Nephron (organoid): ENCODE measurements around the gene ACSF3.

Experiments used
- H3K27ac Mint-ChIP-seq, 3 experiments: 2 replicates each; pipeline ENCODE4 v1.8.0; 2020; ENCODE audit warnings: mixed read lengths in 3 of 3, mild to moderate bottlenecking in 2 of 3, moderate library complexity in 1 of 3
- H3K27me3 Mint-ChIP-seq: 2 replicates; pipeline ENCODE4 v1.8.0; 2021; ENCODE audit warnings: low read depth, mild to moderate bottlenecking, moderate library complexity, mixed read lengths
- H3K36me3 Mint-ChIP-seq: 2 replicates; pipeline ENCODE4 v1.8.0; 2020; ENCODE audit warnings: low read depth, mixed read lengths
- H3K4me1 Mint-ChIP-seq: 2 replicates; pipeline ENCODE4 v1.8.0; 2020; ENCODE audit warnings: mixed read lengths
- H3K4me3 Mint-ChIP-seq, 3 experiments: 2 replicates each; pipeline ENCODE4 v1.8.0; 2020; ENCODE audit warnings: mild to moderate bottlenecking in 3 of 3, mixed read lengths in 3 of 3, moderate library complexity in 2 of 3
- H3K9me3 Mint-ChIP-seq: 2 replicates; pipeline ENCODE4 v1.8.0; 2020; ENCODE audit warnings: mixed read lengths
- CTCF ChIP-seq, 3 experiments: fragments of 200-600 bp; sonication (generic); IDR thresholded peaks; one replicate each; pipeline ENCODE4 v1.5.0; 2021; ENCODE audit warnings: antibody characterized with exemption in 3 of 3; ENCODE audit not compliant: unreplicated experiment in 3 of 3

The ACSF3 gene

DNA sequence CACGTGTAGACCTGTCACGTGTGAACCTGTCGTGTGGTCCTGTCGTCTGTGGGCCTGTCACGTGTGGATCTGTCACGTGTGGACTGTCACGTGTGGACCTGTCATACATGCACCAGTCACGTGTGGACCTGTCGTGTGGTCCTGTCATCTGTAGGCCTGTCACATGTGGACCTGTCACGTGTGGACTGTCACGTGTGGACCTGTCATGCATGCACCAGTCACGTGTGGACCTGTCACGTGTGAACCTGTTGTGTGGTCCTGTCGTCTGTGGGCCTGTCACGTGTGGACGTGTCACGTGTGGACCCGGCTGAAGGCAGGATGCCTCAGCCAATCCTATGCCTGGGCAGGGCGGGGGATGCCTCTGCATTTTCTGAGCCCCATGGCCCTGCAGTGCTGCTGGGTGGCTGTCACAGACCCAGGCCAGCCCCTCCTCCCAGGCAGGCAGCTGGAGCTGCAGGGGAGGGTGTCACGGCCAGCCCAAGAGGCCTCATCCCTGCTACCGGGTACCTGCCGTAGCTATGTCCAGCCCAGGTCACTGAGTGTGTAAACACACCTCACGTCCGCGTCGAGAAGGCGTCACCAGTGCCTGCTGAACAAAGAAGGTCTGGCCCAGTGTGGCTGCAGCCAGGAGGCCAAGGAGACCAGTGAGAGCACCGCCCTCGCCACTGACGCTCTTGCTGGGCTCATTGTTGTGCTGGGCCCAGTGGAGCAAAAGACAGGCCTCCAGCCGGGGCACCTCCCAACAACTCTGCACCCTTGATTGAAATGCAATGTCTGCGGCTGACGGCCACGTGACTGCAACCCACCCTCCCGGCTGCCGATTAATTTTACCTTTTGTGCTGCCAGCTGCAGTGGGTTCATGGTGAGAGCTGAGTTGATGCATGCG lies 18.6 kb upstream of the ACSF3 start:
- peaks cover 4% of the 10 kb centered on the region for H3K27me3 Mint-ChIP-seq
- TF ChIP-seq CTCF (IDR thresholded peaks at IDR 0.05; ENCODE audit: unreplicated experiment in 3 of 3), result no peak
- peaks cover 12% of the 10 kb centered on the region for H3K4me1 Mint-ChIP-seq

DNA sequence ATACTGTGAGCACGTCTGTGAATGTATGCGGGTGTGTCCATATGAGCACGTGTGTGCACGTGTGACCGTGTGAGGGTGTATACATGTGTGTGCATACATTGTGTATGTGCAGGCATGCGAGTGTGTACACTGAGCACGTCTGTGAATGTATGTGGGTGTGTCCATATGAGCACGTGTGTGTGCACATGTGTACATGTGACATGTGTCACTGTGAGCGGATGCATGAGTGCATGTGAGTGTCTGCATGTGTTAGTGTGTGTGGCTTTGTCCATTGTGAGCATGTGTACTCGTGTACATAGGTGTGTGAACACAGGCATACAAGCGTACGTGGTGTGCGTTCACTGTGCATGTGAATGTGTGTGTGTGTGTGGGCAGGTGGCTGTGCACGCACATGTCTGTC lies 17.5 kb upstream of the ACSF3 start:
- Mint-ChIP-seq H3K9me3 (no peaks in the 10 kb centered on the region), H3K27me3 (peaks cover 4% of the 10 kb centered on the region), H3K4me3 (no peak overlapping the region)

More for the DNA sequence above, 18.6 kb upstream of the ACSF3 start:
- H3K27ac Mint-ChIP-seq, result no peak overlapping the region
- H3K9me3 Mint-ChIP-seq, result no peaks in the 10 kb centered on the region
- no peaks in the 10 kb centered on the region for H3K36me3 Mint-ChIP-seq
- no peak overlapping the region for H3K4me3 Mint-ChIP-seq

GRCh38 chr16:89077076-89077475 lies 16.6 kb upstream of the ACSF3 start:
- no peak for TF ChIP-seq CTCF (IDR thresholded peaks at IDR 0.05; ENCODE audit: unreplicated experiment in 3 of 3)
- Mint-ChIP-seq H3K36me3 (no peaks in the 10 kb centered on the region), H3K4me3 (no peak overlapping the region), H3K27ac (no peak overlapping the region), H3K27me3 (no peaks in the 10 kb centered on the region), H3K4me1 (peaks cover 18% of the 10 kb centered on the region), H3K9me3 (no peaks in the 10 kb centered on the region)

More for the DNA sequence above, 17.5 kb upstream of the ACSF3 start:
- Mint-ChIP-seq H3K27ac (peak overlapping the region in 1 of 3 experiments; percentile 64), H3K4me1 (peaks cover 15% of the 10 kb centered on the region), H3K36me3 (no peaks in the 10 kb centered on the region)
- no peak for TF ChIP-seq CTCF (IDR thresholded peaks at IDR 0.05; ENCODE audit: unreplicated experiment in 3 of 3)

- Mint-ChIP-seq H3K36me3 (no peaks in the 10 kb centered on the region), H3K4me1 (peaks cover 16% of the 10 kb centered on the region), H3K27ac (no peak overlapping the region), H3K27me3 (no peaks in the 10 kb centered on the region), H3K9me3 (no peaks in the 10 kb centered on the region), H3K4me3 (no peak overlapping the region)
- TF ChIP-seq CTCF (IDR thresholded peaks at IDR 0.05; ENCODE audit: unreplicated experiment in 3 of 3), result no peak
Observed at GRCh38 chr16:89078172-89078571, 15.5 kb upstream of the ACSF3 start.

DNA sequence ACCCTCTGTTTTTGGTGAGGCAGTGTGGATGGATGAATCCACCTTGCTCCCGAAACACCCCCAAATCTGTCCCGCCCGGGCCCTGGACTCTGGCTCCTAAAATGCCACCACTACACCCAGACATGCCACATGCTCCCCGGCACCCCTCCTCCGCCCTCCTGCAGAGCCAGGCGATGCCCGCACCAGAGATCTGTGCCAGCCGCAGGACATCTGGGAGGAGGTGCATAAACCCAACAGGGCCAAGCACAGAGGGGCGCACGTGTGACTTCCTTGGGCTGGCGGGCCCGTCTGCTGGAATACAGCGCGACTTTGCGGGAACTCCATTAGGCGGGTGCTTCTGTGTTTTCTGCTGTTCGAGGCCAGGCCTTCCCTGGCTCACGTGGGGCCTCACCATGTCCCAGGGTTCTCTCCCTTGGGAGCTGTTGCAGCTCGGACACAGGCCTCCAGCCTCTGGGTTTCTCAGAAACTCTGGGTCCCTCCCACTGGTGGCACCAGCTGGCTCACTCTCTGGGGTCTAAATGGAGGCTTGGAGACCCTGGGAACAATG lies 14.1 kb upstream of the ACSF3 start:
- Mint-ChIP-seq H3K4me3 (no peak overlapping the region), H3K27me3 (no peaks in the 10 kb centered on the region), H3K4me1 (peaks cover 16% of the 10 kb centered on the region), H3K36me3 (no peaks in the 10 kb centered on the region), H3K27ac (no peak overlapping the region), H3K9me3 (no peaks in the 10 kb centered on the region)
- no peak for TF ChIP-seq CTCF (IDR thresholded peaks at IDR 0.05; ENCODE audit: unreplicated experiment in 3 of 3)
